ENCODE data around the gene MLH3. TPM values are rescaled to one million over a fixed set of nuclear protein-coding genes. Genes with fewer than 3 reads are reported as not detected.
"Not testable (repeated sequence)": the region's sequence is repeated elsewhere in the genome, so short reads cannot be mapped to it uniquely, and the experiment has no call there.

Gene MLH3
- total and polyA plus RNA-seq, 9 donors: 14.8 to 36.4 (median 26.2) TPM

- DNase-seq: peak in 3 of 5 donors; percentile 42 to 50 (median 42)
- TF ChIP-seq POLR2A (IDR thresholded peaks at IDR 0.05) (no peak), CTCF (IDR thresholded peaks at IDR 0.05) (no peak)
- Histone ChIP-seq H3K4me3 (no peak overlapping the region), H3K27ac (no peak overlapping the region), H3K4me1 (ENCODE audit: insufficient read depth) (peaks cover 2% of the 10 kb centered on the region), H3K36me3 (no peaks in the 10 kb centered on the region), H3K27me3 (no peaks in the 10 kb centered on the region), H3K9me3 (no peaks in the 10 kb centered on the region)
- 67 to 80% (median 73%) methylated on average over 9 of the region's 9 CpGs for WGBS, 3 donors
- intact Hi-C loops (cut with DNase I): no loop called here
Measured at GRCh38 chr14:75070383-75070782, 19.1 kb upstream of the MLH3 start.

GRCh38 chr14:75069811-75070145 is 18.5 kb upstream of the MLH3 start:
- TF ChIP-seq EP300 (IDR thresholded peaks at IDR 0.05): no peak
- no peak for TF ChIP-seq CTCF (IDR thresholded peaks at IDR 0.05)
- TF ChIP-seq POLR2A (IDR thresholded peaks at IDR 0.05): no peak
- peak overlapping the region; percentile 53 for H3K4me3 ChIP-seq
- H3K27me3 ChIP-seq: no peaks in the 10 kb centered on the region
- H3K4me1 ChIP-seq (ENCODE audit: insufficient read depth): peaks cover 2% of the 10 kb centered on the region
- 25 to 31% (median 26%) methylated on average over 12 of the region's 12 CpGs for WGBS, 3 donors
- H3K36me3 ChIP-seq: no peaks in the 10 kb centered on the region
- no peaks in the 10 kb centered on the region for H3K9me3 ChIP-seq
- intact Hi-C loops (cut with DNase I): no loop called here
- DNase-seq: no peak
- H3K27ac ChIP-seq: peak overlapping the region; percentile 44 to 75

GRCh38 chr14:75069121-75069810 is 18.0 kb upstream of the MLH3 start, which contains the start of gene ZC2HC1C:
Gene ZC2HC1C (plus strand): TSS chr14:75069641. CDS start chr14:75070574, 933 bp downstream.
- intact Hi-C loops (cut with DNase I): no loop called here
- Histone ChIP-seq H3K4me3 (peak within 1 kb of the TSS; percentile 53), H3K27ac (peak within 1 kb of the TSS; percentile 44 to 75), H3K9me3 (no peaks in the 10 kb centered on the region), H3K4me1 (ENCODE audit: insufficient read depth) (peaks cover 4% of the 10 kb centered on the region), H3K36me3 (no peaks in the 10 kb centered on the region), H3K27me3 (no peaks in the 10 kb centered on the region)
- WGBS, 3 donors: 1 to 2% (median 2%) methylated on average over 57 to 58 of the region's 58 CpGs
- TF ChIP-seq POLR2A (IDR thresholded peaks at IDR 0.05): peak; percentile 70
- TF ChIP-seq EP300 (IDR thresholded peaks at IDR 0.05): peak; percentile 38
- no peak for TF ChIP-seq CTCF (IDR thresholded peaks at IDR 0.05)
- DNase-seq: peak; percentile 97 to 99 (median 98)

GRCh38 chr14:75068294-75069120 is 17.2 kb upstream of the MLH3 start:
- WGBS, 3 donors: 6 to 8% (median 6%) methylated on average over 15 of the region's 15 CpGs
- intact Hi-C loops (cut with DNase I): no loop called here
- H3K9me3 ChIP-seq: no peaks in the 10 kb centered on the region
- H3K36me3 ChIP-seq: no peaks in the 10 kb centered on the region
- H3K4me1 ChIP-seq (ENCODE audit: insufficient read depth): peaks cover 5% of the 10 kb centered on the region
- DNase-seq: no peak
- peak in 1 of 3 donors; percentile 18 for TF ChIP-seq CTCF (IDR thresholded peaks at IDR 0.05)
- no peak for TF ChIP-seq EP300 (IDR thresholded peaks at IDR 0.05)
- H3K27me3 ChIP-seq: no peaks in the 10 kb centered on the region
- H3K27ac ChIP-seq: peak overlapping the region in 1 of 2 donors; percentile 75
- H3K4me3 ChIP-seq: peak overlapping the region; percentile 53

GRCh38 chr14:75067765-75068164 is 16.5 kb upstream of the MLH3 start:
- H3K4me3 ChIP-seq; H3K36me3 ChIP-seq; H3K9me3 ChIP-seq; DNase-seq; H3K27ac ChIP-seq; intact Hi-C loops (cut with DNase I); H3K27me3 ChIP-seq; H3K4me1 ChIP-seq (ENCODE audit: insufficient read depth): not testable (repeated sequence)
- 81 to 86% (median 83%) methylated on average over 4 of the region's 4 CpGs for WGBS, 3 donors

All from ovary (tissue), 9 donors.